ENCODE results near the gene PRPF38B.
"Not testable (repeated sequence)": the region's sequence is repeated elsewhere in the genome, so short reads cannot be mapped to it uniquely, and the experiment has no call there.

GRCh38 chr1:108667422-108667821, 24.7 kb upstream of the PRPF38B start:
- not testable (repeated sequence) for TF ChIP-seq CTCF, POLR2A (IDR thresholded peaks at IDR 0.05)

Data from transverse colon (tissue), 3 donors.